ENCODE measurements around the gene UACA. TPM values are rescaled to one million over a fixed set of nuclear protein-coding genes. Genes with fewer than 3 reads are reported as not detected.
A peak's percentile ranks its signal among the peaks of the same experiment; 100 is the strongest.

Gene UACA
- total RNA-seq, 1 donor from 2014 or later = 264 TPM

GRCh38 chr15:70802629-70803028 lies 39.3 kb upstream of the UACA start:
- H3K4me3 Mint-ChIP-seq (ENCODE audit: unreplicated experiment) = no peak overlapping the region
- H3K27ac Mint-ChIP-seq (ENCODE audit: unreplicated experiment) = peak overlapping the region; percentile 59
- no peaks in the 10 kb centered on the region for H3K36me3 Mint-ChIP-seq (ENCODE audit: unreplicated experiment)
- no peaks in the 10 kb centered on the region for H3K9me3 Mint-ChIP-seq (ENCODE audit: unreplicated experiment)
- no peaks in the 10 kb centered on the region for H3K27me3 Mint-ChIP-seq (ENCODE audit: unreplicated experiment)
- H3K4me1 Mint-ChIP-seq (ENCODE audit: unreplicated experiment) = peaks cover 82% of the 10 kb centered on the region
- DNase-seq (ENCODE audit: extremely low spot score, unreplicated experiment) = no peak
- no peak for TF ChIP-seq CTCF (IDR thresholded peaks at IDR 0.05)

GRCh38 chr15:70801109-70801508 lies 37.8 kb upstream of the UACA start:
- TF ChIP-seq CTCF (IDR thresholded peaks at IDR 0.05) = no peak
- no peak for DNase-seq (ENCODE audit: extremely low spot score, unreplicated experiment)

GRCh38 chr15:70799667-70800450 lies 36.5 kb upstream of the UACA start:
- no peaks in the 10 kb centered on the region for H3K9me3 Mint-ChIP-seq (ENCODE audit: unreplicated experiment)
- DNase-seq (ENCODE audit: extremely low spot score, unreplicated experiment) = no peak
- peak overlapping the region; percentile 2 for H3K4me3 Mint-ChIP-seq (ENCODE audit: unreplicated experiment)
- no peaks in the 10 kb centered on the region for H3K36me3 Mint-ChIP-seq (ENCODE audit: unreplicated experiment)
- H3K27me3 Mint-ChIP-seq (ENCODE audit: unreplicated experiment) = no peaks in the 10 kb centered on the region
- TF ChIP-seq CTCF (IDR thresholded peaks at IDR 0.05) = no peak
- peak overlapping the region; percentile 91 for H3K27ac Mint-ChIP-seq (ENCODE audit: unreplicated experiment)
- peaks cover 84% of the 10 kb centered on the region for H3K4me1 Mint-ChIP-seq (ENCODE audit: unreplicated experiment)

More at GRCh38 chr15:70801109-70801508, 37.8 kb upstream of the UACA start:
- Mint-ChIP-seq H3K4me3 (ENCODE audit: unreplicated experiment) (no peak overlapping the region), H3K36me3 (ENCODE audit: unreplicated experiment) (no peaks in the 10 kb centered on the region), H3K4me1 (ENCODE audit: unreplicated experiment) (peaks cover 82% of the 10 kb centered on the region), H3K27ac (ENCODE audit: unreplicated experiment) (peak overlapping the region; percentile 91), H3K9me3 (ENCODE audit: unreplicated experiment) (no peaks in the 10 kb centered on the region), H3K27me3 (ENCODE audit: unreplicated experiment) (no peaks in the 10 kb centered on the region)

- no peak for TF ChIP-seq CTCF (IDR thresholded peaks at IDR 0.05)
- peaks cover 94% of the 10 kb centered on the region for H3K4me1 Mint-ChIP-seq (ENCODE audit: unreplicated experiment)
These were observed 34.1 kb upstream of the UACA start for GRCh38 chr15:70797464-70797863.

GRCh38 chr15:70796516-70797310 lies 33.4 kb upstream of the UACA start:
- no peak for DNase-seq (ENCODE audit: extremely low spot score, unreplicated experiment)
- H3K4me3 Mint-ChIP-seq (ENCODE audit: unreplicated experiment) = no peak overlapping the region
- peak overlapping the region; percentile 57 for H3K27ac Mint-ChIP-seq (ENCODE audit: unreplicated experiment)
- TF ChIP-seq CTCF (IDR thresholded peaks at IDR 0.05) = no peak
- no peaks in the 10 kb centered on the region for H3K36me3 Mint-ChIP-seq (ENCODE audit: unreplicated experiment)
- peaks cover 95% of the 10 kb centered on the region for H3K4me1 Mint-ChIP-seq (ENCODE audit: unreplicated experiment)
- no peaks in the 10 kb centered on the region for H3K9me3 Mint-ChIP-seq (ENCODE audit: unreplicated experiment)
- no peaks in the 10 kb centered on the region for H3K27me3 Mint-ChIP-seq (ENCODE audit: unreplicated experiment)

More at GRCh38 chr15:70797464-70797863, 34.1 kb upstream of the UACA start:
- H3K4me3 Mint-ChIP-seq (ENCODE audit: unreplicated experiment) = no peak overlapping the region
- H3K27me3 Mint-ChIP-seq (ENCODE audit: unreplicated experiment) = no peaks in the 10 kb centered on the region
- DNase-seq (ENCODE audit: extremely low spot score, unreplicated experiment) = no peak
- H3K27ac Mint-ChIP-seq (ENCODE audit: unreplicated experiment) = no peak overlapping the region
- no peaks in the 10 kb centered on the region for H3K36me3 Mint-ChIP-seq (ENCODE audit: unreplicated experiment)
- H3K9me3 Mint-ChIP-seq (ENCODE audit: unreplicated experiment) = no peaks in the 10 kb centered on the region

All from osteocyte (in vitro differentiated cells).